ENCODE results near the gene ALDH3B2.

ALDH3B2 gene

DNA sequence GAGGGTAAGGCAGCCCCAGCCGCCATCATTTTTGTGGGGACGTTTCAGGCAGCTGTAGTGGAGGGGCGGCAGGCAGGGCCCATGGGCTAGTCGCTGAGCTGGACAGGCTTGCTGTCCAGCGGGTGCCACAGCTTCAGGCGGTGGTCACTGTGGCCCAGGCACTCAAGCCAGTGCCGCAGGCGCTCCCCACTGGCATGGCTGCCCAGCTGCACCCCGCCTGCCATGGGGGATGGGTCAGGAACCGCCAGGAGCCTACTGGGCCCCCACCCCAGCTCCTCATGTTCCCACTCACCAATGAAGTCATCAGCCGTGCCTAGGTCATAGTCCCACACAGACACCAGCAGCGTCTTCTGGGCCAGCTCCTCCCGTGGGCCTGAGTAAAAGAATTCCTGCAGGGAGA lies 61.7 kb downstream of the ALDH3B2 start:
- DNase-seq, result no peak
